Measurements from ENCODE around the gene MANEA. TPM values are rescaled to one million over a fixed set of nuclear protein-coding genes. Genes with fewer than 3 reads are reported as not detected.

MANEA gene, protein sequence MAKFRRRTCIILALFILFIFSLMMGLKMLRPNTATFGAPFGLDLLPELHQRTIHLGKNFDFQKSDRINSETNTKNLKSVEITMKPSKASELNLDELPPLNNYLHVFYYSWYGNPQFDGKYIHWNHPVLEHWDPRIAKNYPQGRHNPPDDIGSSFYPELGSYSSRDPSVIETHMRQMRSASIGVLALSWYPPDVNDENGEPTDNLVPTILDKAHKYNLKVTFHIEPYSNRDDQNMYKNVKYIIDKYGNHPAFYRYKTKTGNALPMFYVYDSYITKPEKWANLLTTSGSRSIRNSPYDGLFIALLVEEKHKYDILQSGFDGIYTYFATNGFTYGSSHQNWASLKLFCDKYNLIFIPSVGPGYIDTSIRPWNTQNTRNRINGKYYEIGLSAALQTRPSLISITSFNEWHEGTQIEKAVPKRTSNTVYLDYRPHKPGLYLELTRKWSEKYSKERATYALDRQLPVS
- total RNA-seq: 10 to 100 TPM in 1 of 2 donors, 1 to 10 TPM in 1; 7.6 to 13.3 TPM

DNA sequence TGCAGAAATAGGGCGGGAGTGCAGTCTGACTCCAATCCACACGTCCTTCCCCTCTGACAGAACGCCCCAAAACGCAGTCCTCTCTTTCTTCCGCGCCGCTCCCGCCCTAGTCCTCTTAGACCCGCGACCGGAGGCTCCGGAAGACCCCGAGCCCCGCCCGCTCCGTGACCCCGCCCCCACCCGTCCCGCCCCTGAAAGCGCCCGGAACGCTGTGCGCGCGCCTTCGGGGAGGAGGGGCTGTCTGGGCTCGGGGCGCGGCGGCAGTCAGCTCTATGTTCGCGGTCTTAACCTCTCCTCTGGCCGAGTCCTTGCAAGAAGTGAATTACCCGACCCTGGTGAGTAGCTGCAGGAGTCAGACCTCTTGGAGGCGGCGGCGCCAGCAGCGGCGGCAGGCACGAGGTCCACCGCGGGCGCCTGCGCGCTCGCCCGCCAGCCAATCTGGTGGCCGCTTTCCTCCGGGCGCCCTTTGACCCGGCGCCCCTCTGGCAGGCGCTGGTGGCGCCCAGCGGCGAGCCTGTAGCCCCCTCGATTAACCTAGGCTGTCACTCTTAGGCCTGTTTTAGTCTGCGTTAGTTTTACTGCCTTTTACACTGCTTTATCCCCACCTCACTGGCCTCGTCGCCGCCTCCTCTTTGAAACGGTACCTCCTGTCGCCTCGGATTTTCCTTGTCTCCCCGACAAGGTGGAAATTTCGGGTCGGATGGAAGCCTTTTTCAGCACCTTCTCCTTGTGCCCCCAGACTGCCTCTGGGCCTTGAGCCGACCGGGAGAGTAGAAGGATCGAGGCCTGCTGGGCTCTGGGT, at the start of gene MANEA:
MANEA (plus strand) TSS at position 232 of the 802 bp plus-strand sequence. CDS start 8,905 bp downstream, outside the sequence.
- ATAC-seq (ENCODE audit: insufficient number of reproducible peaks, low FRiP score, low read depth) (peak; percentile 87), DNase-seq (ENCODE audit: low spot score) (peak; percentile 45)
- Histone ChIP-seq H3K4me3 (peak within 1 kb of the TSS; percentile 90), H3K27ac (peak within 1 kb of the TSS; percentile 93), H3K36me3 (no peaks in the 10 kb centered on the region), H3K4me1 (ENCODE audit: control insufficient read depth in 1 of 2, low read depth in 2 of 2) (peaks cover 23 to 28% of the 10 kb centered on the region in 2 donors), H3K9me3 (no peaks in the 10 kb centered on the region), H3K27me3 (replicated peaks; ENCODE audit: insufficient read depth) (no peaks in the 10 kb centered on the region)
- TF ChIP-seq, protein P1, sequence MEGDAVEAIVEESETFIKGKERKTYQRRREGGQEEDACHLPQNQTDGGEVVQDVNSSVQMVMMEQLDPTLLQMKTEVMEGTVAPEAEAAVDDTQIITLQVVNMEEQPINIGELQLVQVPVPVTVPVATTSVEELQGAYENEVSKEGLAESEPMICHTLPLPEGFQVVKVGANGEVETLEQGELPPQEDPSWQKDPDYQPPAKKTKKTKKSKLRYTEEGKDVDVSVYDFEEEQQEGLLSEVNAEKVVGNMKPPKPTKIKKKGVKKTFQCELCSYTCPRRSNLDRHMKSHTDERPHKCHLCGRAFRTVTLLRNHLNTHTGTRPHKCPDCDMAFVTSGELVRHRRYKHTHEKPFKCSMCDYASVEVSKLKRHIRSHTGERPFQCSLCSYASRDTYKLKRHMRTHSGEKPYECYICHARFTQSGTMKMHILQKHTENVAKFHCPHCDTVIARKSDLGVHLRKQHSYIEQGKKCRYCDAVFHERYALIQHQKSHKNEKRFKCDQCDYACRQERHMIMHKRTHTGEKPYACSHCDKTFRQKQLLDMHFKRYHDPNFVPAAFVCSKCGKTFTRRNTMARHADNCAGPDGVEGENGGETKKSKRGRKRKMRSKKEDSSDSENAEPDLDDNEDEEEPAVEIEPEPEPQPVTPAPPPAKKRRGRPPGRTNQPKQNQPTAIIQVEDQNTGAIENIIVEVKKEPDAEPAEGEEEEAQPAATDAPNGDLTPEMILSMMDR (IDR thresholded peaks at IDR 0.05): no peak

DNA sequence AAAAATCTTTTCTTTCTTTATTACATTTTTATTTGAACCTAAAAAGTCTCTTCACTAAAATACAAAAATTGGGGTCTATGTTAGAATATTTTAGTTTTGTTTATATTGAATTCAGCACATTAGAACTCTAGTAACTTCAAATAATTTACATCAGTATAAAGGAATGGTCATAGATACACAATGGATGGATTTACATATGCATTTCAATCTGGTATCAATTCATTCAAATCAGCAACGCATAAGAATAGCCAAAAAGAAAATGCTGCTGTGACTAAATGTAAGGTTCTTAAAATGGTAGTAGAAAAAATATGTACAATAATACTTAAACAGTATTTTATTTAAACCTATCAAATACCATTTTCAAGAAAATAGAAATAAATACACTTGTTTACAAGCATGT, 47.6 kb upstream of the MANEA start:
- DNase-seq (ENCODE audit: low spot score) (no peak), ATAC-seq (ENCODE audit: insufficient number of reproducible peaks, low FRiP score, low read depth) (no peak)
- Histone ChIP-seq H3K4me1 (ENCODE audit: control insufficient read depth in 1 of 2, low read depth in 2 of 2) (no peaks in the 10 kb centered on the region), H3K27ac (no peak overlapping the region), H3K4me3 (no peak overlapping the region), H3K27me3 (replicated peaks; ENCODE audit: insufficient read depth) (no peaks in the 10 kb centered on the region), H3K9me3 (no peaks in the 10 kb centered on the region), H3K36me3 (no peaks in the 10 kb centered on the region)
- TF ChIP-seq, protein P1 (IDR thresholded peaks at IDR 0.05): no peak

DNA sequence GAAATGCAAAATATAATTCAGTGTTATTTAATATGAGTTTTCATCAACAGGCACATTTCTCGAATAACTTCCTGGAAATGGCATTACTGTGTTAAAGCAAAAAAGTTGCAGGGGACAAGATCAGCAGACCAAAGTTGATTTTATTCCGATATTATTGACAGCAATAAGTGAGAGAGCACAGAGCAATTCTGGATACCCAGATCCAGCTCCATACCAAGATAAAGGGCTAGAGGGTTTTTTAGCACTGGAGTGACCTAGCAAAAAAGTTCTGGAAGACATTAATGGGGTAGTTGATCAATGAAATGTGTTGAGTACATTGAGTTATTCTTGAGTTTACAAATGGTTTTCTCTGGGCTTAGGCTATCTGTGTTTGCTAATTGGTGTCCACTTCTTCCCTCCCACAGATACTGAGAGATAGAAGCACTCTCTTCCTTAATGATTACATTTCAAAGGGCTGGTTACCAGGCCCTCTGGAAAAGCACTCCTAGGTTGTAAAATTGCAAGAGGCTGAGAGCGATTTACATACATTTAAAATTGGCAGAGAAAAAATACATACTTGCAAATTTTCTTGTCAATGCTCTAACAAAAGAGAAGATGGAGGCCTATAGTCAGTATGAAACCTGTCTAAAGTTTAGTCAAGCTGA, 47.0 kb upstream of the MANEA start:
- DNase-seq (ENCODE audit: low spot score): no peak
- Histone ChIP-seq H3K9me3 (no peaks in the 10 kb centered on the region), H3K36me3 (no peaks in the 10 kb centered on the region), H3K27ac (no peak overlapping the region), H3K4me1 (ENCODE audit: control insufficient read depth in 1 of 2, low read depth in 2 of 2) (no peaks in the 10 kb centered on the region), H3K4me3 (no peak overlapping the region), H3K27me3 (replicated peaks; ENCODE audit: insufficient read depth) (no peaks in the 10 kb centered on the region)
- no peak for ATAC-seq (ENCODE audit: insufficient number of reproducible peaks, low FRiP score, low read depth)
- TF ChIP-seq, protein P1 (IDR thresholded peaks at IDR 0.05): no peak

DNA sequence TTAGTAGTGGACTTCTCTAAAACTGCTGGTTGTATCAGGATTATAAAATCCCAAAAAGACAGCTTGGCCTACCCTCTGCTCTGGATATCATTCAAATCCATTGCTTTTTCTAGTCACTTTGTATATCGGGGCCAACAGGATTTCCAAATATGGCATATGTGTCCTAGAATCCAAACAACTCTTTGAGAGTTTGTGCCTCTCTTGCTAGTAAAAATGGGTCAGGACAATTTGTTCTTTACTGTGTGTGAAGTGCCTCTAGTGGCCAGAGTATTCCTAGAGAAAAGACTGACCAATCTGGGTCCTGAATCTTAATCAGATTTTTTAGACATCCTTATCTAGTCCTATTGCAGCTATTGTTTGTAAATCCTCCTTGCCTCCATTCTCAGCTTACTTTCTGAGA, 33.5 kb upstream of the MANEA start:
- Histone ChIP-seq H3K4me3 (no peak overlapping the region), H3K27ac (no peak overlapping the region), H3K27me3 (replicated peaks; ENCODE audit: insufficient read depth) (no peaks in the 10 kb centered on the region), H3K36me3 (no peaks in the 10 kb centered on the region), H3K9me3 (no peaks in the 10 kb centered on the region), H3K4me1 (ENCODE audit: control insufficient read depth in 1 of 2, low read depth in 2 of 2) (peaks cover 0 to 22% of the 10 kb centered on the region in 2 donors)
- ATAC-seq (ENCODE audit: insufficient number of reproducible peaks, low FRiP score, low read depth): no peak
- TF ChIP-seq, protein P1 (IDR thresholded peaks at IDR 0.05): no peak
- no peak for DNase-seq (ENCODE audit: low spot score)

Measured in thoracic aorta (tissue), 2 donors.